HEK293 (cell line): ENCODE data around the gene PTPRN2.

Experiments used
- MZF1 ChIP-seq: fragments of 450-650 bp; formaldehyde crosslinking; IDR thresholded peaks from 2 replicates; pipeline ENCODE4 v1.5.1; 2017; ENCODE audit warnings: missing biosample characterization, missing genetic modification characterization, borderline replicate concordance
- ZNF629 ChIP-seq: fragments of 450-650 bp; formaldehyde crosslinking; IDR thresholded peaks from 2 replicates; pipeline ENCODE4 v1.5.1; 2017; ENCODE audit warnings: missing biosample characterization, missing genetic modification characterization

DNA sequence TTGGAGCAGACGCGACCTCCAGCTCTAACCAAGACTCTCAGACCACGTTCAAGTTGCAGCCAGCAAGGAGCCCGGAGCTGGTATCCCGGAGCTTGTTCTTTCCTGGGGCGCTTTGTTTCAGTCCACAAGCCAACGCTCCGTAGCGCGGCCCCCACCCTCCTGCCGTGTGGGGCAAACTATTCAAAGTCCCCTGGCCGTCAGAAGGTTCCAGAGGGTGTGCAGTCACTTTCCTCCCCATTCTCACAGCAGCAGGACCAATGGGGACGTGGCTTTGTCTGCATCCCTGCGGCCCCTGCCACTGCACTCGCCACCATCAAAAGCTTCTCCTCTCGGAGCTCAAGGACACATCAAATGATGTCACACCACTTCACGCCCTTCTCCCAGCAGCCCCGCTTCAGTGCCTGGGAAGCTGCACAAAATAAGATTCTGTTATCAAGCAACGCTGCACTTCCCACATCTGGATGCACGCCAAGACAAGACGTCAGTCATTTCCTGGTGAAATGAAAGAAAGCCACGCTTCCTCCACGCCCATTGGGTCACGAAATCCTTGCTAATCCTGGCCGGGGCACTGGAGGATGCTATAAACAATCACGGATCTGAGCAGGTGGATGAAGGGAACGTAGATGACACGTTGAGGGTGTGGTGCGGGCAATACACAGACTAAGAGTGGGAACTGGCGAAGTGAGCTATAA is 348.2 kb downstream of the PTPRN2 start:
- TF ChIP-seq MZF1: no peak
- TF ChIP-seq ZNF629 (tag by site-specific recombination): no peak
